OCI-LY7 (cell line): ENCODE results near the gene POU4F1. TPM values are rescaled to one million over a fixed set of nuclear protein-coding genes. Genes with fewer than 3 reads are reported as not detected.

Source experiments
- BruUV-seq: library from RNA; stranded (reverse); fragments of 400-500 nt; replicated peaks from 2 replicates; lab custom pipeline; 2021; lab: Mats Ljungman, UMichigan
- CTCF ChIA-PET: fragments of 300-600 bp; sonication (Branson Sonifier 250); formaldehyde crosslinking; loops from one replicate; lab custom pipeline; 2022; ENCODE audit warnings: antibody characterized with exemption; ENCODE audit not compliant: unreplicated experiment; lab: Charles Lee
- POLR2A ChIA-PET: fragments of 300-600 bp; sonication (Branson Sonifier 250); formaldehyde crosslinking; loops from one replicate; lab custom pipeline; 2022; ENCODE audit warnings: antibody characterized with exemption; lab: Charles Lee
- DNase-seq: peaks from one replicate; pipeline ENCODE4 v3.0.0-alpha.2; 2015; ENCODE audit warnings: low spot score
- H2AFZ ChIP-seq: fragments of 200-600 bp; sonication (generic), shearing (Covaris generic); 2 replicates; pipeline ENCODE4 v1.6.1; 2014; ENCODE audit warnings: mild to moderate bottlenecking, antibody characterized with exemption, low read length, moderate library complexity
- H3K27ac ChIP-seq: fragments of 200-600 bp; sonication (generic); 2 replicates; pipeline ENCODE4 v1.5.1; 2014; ENCODE audit warnings: mixed run types, low read depth, mild to moderate bottlenecking, moderate library complexity, low read length, inconsistent platforms; ENCODE audit not compliant: poor library complexity, severe bottlenecking
- H3K36me3 ChIP-seq: fragments of 200-600 bp; sonication (generic); 2 replicates; pipeline ENCODE4 v1.6.1; 2014; ENCODE audit warnings: mild to moderate bottlenecking, antibody characterized with exemption, low read length, moderate library complexity, mixed read lengths; ENCODE audit not compliant: insufficient read depth
- H3K4me1 ChIP-seq: fragments of 200-600 bp; sonication (generic); 2 replicates; pipeline ENCODE4 v1.5.1; 2014; ENCODE audit warnings: mild to moderate bottlenecking, low read length; ENCODE audit not compliant: insufficient read depth, poor library complexity, severe bottlenecking
- H3K4me2 ChIP-seq: fragments of 200-600 bp; sonication (generic); 2 replicates; pipeline ENCODE4 v1.6.1; 2014; ENCODE audit warnings: mild to moderate bottlenecking, low read length
- H3K4me3 ChIP-seq: fragments of 200-600 bp; sonication (generic); 2 replicates; pipeline ENCODE4 v1.5.1; 2014; ENCODE audit warnings: mild to moderate bottlenecking, low read depth, low read length; ENCODE audit not compliant: poor library complexity, severe bottlenecking
- H3K79me2 ChIP-seq: fragments of 200-600 bp; sonication (generic); 2 replicates; pipeline ENCODE4 v1.6.1; 2016; ENCODE audit warnings: low read depth, mild to moderate bottlenecking, low read length, moderate library complexity, mixed read lengths; ENCODE audit not compliant: insufficient read depth
- H3K9me2 ChIP-seq: fragments of 200-600 bp; sonication (generic); 2 replicates; pipeline ENCODE4 v1.6.1; 2016; ENCODE audit warnings: mild to moderate bottlenecking, low read length, mixed read lengths; ENCODE audit not compliant: insufficient read depth
- H3K9me3 ChIP-seq: fragments of 200-600 bp; sonication (generic); 2 replicates; pipeline ENCODE4 v1.6.1; 2014; ENCODE audit warnings: mild to moderate bottlenecking, mixed run types, low read length, mixed read lengths
- H4K20me1 ChIP-seq: fragments of 200-600 bp; sonication (generic); 2 replicates; pipeline ENCODE4 v1.6.1; 2014; ENCODE audit warnings: mild to moderate bottlenecking, antibody characterized with exemption, low read length, moderate library complexity, mixed read lengths; ENCODE audit not compliant: insufficient read depth
- EZH2phosphoT487 ChIP-seq: fragments of 200-600 bp; sonication (generic); IDR thresholded peaks from 2 replicates; pipeline ENCODE4 v1.6.1; 2018; ENCODE audit warnings: low read depth, borderline replicate concordance, mild to moderate bottlenecking, mixed run types, antibody characterized with exemption, low read length, moderate library complexity, mixed read lengths
- intact Hi-C: fragments of 100-400 bp; cut with micrococcal nuclease; formaldehyde crosslinking; loops from one replicate; pipeline ENCODE4 v1.10.0; 2022; ENCODE audit not compliant: unreplicated experiment
- total RNA-seq, 2 experiments: library from RNA; depleted of rRNA in 1 of 2; stranded (reverse); fragments of >200 nt in 1 of 2; shearing (Covaris generic) in 1 of 2; gene quantifications; 2 replicates each; pipeline ENCODE4 v1.2.3, GENCODE V29; 2014 to 2022
- TF ChIP-seq, protein P1 (sequence below): fragments of 200-600 bp; sonication (generic); conservative IDR thresholded peaks from 2 replicates; pipeline ENCODE4 v1.5.1; 2014; ENCODE audit warnings: mild to moderate bottlenecking, antibody characterized with exemption, low read length, moderate library complexity, mixed read lengths

POU4F1 gene
- total RNA-seq, 2 experiments from 2014 or later, result 4.5 to 7.3 TPM

DNA sequence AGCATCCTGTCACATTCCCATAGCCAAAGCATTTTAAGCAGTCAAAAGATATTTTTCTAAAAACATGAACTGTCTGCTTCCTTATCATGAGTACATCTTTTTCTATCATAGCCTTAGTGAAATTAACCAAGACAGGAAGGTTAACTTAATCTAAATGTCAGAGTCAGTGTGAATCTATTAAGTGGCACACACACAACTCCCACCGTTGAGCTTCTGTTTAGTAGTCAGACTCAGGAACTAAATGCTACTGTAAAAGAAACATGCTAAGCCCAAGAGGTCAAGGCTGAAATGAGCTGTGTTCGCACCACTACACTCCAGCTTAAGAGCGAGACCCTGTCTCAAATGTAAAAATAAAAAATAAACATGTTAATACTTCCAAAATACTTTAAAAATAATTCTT lies 7.7 kb upstream of the POU4F1 start:
- Histone ChIP-seq H3K27ac (no peak overlapping the region), H4K20me1 (peaks cover 13% of the 10 kb centered on the region; the same call in 1 of the 2 replicates), H3K36me3 (peaks cover 30% of the 10 kb centered on the region), H3K4me1 (peaks cover 5% of the 10 kb centered on the region), H3K9me3 (no peaks in the 10 kb centered on the region), H3K4me3 (no peak overlapping the region), H3K4me2 (no peak overlapping the region), H3K9me2 (no peaks in the 10 kb centered on the region), H2AFZ (no peak overlapping the region), H3K79me2 (no peaks in the 10 kb centered on the region)
- ChIA-PET POLR2A (no interaction called here), CTCF (no interaction called here)
- DNase-seq, result no peak
- BruUV-seq, result no TSS peak
- TF ChIP-seq, protein P1, sequence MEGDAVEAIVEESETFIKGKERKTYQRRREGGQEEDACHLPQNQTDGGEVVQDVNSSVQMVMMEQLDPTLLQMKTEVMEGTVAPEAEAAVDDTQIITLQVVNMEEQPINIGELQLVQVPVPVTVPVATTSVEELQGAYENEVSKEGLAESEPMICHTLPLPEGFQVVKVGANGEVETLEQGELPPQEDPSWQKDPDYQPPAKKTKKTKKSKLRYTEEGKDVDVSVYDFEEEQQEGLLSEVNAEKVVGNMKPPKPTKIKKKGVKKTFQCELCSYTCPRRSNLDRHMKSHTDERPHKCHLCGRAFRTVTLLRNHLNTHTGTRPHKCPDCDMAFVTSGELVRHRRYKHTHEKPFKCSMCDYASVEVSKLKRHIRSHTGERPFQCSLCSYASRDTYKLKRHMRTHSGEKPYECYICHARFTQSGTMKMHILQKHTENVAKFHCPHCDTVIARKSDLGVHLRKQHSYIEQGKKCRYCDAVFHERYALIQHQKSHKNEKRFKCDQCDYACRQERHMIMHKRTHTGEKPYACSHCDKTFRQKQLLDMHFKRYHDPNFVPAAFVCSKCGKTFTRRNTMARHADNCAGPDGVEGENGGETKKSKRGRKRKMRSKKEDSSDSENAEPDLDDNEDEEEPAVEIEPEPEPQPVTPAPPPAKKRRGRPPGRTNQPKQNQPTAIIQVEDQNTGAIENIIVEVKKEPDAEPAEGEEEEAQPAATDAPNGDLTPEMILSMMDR, result no peak
- TF ChIP-seq EZH2phosphoT487, result no peak
- intact Hi-C loops, result no loop called here

DNA sequence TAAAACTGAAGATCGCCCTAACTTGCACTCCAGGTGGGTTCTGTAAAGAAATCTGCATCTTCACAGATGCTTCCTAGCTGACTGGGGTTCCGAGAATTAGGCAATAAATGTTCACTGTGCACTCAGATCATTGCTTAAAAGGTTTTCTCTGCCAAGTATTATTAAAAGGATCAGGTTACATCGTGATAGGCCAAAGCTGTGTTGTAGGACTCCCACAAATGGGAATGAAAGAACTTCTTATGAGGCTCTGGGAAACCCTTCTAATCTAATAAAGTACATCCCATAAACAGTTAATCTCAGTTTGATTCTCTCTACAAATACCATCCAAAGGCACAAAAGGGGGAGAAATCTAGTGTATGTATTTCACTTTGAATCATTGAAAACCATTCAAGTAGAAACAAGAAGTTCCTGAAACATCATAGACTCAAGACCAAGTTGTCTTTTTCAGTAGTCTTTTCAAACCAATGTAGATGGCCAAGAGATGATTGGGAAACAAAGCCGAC lies 7.1 kb upstream of the POU4F1 start:
- Histone ChIP-seq H3K4me3 (no peak overlapping the region), H3K79me2 (no peaks in the 10 kb centered on the region), H3K36me3 (peaks cover 24% of the 10 kb centered on the region), H3K4me2 (no peak overlapping the region), H3K27ac (no peak overlapping the region), H4K20me1 (peaks cover 13% of the 10 kb centered on the region; the same call in 1 of the 2 replicates), H3K9me2 (no peaks in the 10 kb centered on the region), H3K9me3 (no peaks in the 10 kb centered on the region), H3K4me1 (peaks cover 11% of the 10 kb centered on the region), H2AFZ (no peak overlapping the region)
- POLR2A ChIA-PET, result interaction anchor here (0.6 to 0.8 kb wide), 2 partner anchors 9 to 26 kb away, joined by 3 read pairs; no protein-coding TSS in a partner anchor
- intact Hi-C loops, result no loop called here
- TF ChIP-seq EZH2phosphoT487, result no peak
- TF ChIP-seq, protein P1, result no peak
- no peak for DNase-seq
- BruUV-seq, result no TSS peak
- CTCF ChIA-PET, result no interaction called here

DNA sequence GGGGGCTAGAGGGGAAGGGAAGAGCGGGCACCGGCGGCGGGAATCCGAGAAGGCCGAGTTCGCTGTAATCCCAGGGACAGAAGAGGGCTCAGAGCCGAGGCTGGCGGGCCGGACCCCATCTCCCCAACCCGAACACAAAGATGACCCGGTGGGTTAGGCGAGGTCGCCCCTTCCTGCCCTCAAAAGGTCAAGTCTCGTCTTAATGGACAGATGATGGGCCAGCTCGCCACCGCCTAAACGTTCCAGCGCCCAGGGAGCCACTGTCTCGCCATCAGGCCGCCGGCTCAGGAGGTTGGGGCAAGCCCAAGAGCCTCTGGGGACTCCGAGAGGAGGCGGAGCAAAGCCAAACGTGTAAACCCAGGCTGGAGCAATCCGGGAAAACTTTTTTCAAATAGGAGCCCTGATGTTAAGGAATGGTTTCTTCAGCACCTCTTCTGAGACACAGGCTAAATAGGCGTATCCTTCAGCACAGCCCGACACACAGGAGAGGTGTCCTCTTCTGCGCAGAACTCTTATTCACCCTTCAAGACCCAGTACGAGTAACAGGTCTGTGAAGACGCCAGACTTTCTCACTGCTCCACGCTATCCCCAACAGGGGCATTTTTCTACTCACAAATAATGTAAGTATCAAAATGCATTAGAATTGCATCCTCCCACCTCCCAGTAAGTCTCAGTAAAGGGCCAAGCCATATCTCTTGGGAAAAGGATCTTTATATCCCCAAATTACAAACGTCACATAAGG lies 6.3 kb upstream of the POU4F1 start:
- Histone ChIP-seq H2AFZ (no peak overlapping the region), H3K4me3 (peak overlapping the region; percentile 45), H3K4me2 (peak overlapping the region; percentile 46), H3K9me3 (no peaks in the 10 kb centered on the region), H4K20me1 (peaks cover 13% of the 10 kb centered on the region; the same call in 1 of the 2 replicates), H3K27ac (no peak overlapping the region), H3K36me3 (peaks cover 16% of the 10 kb centered on the region), H3K79me2 (no peaks in the 10 kb centered on the region), H3K9me2 (no peaks in the 10 kb centered on the region), H3K4me1 (peaks cover 19% of the 10 kb centered on the region)
- no peak for TF ChIP-seq EZH2phosphoT487
- TF ChIP-seq, protein P1, result no peak
- DNase-seq, result no peak
- intact Hi-C loops, result no loop called here
- CTCF ChIA-PET, result no interaction called here
- no TSS peak for BruUV-seq
- POLR2A ChIA-PET, result interaction anchor here (0.6 to 0.8 kb wide), 3 partner anchors 18 to 188 kb away, joined by 3 to 8 read pairs (median 4); no protein-coding TSS in a partner anchor
